C4-2B (cell line): ENCODE results near the gene UNC5C.

Experiments
- ZFX ChIP-seq: fragments of 450-650 bp; IDR thresholded peaks from 2 replicates; pipeline ENCODE4 v1.6.1; 2017
- TF ChIP-seq, protein P1 (sequence below): fragments of 450-650 bp; conservative IDR thresholded peaks from 2 replicates; pipeline ENCODE4 v1.5.1; 2017; ENCODE audit warnings: mild to moderate bottlenecking

DNA sequence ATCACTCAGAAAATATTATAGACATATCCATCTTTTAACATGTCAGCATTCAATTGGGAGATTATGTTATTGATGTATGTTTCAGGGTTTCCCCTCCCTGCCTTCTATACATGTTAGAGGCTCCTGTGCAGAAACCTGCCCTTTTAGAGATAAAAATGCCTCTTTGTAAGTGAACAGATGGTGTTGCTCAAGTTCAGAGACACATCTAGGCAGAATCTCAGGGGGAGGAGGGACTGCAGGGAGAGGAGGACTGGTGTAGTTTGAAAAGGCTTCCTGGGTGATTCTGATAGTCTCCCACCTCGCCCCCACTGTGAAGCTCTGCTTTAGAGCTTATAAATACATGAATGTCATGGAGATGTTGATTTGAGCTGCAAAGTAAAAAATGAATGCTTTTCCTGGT is 12.0 kb upstream of the UNC5C start:
- TF ChIP-seq, protein P1, sequence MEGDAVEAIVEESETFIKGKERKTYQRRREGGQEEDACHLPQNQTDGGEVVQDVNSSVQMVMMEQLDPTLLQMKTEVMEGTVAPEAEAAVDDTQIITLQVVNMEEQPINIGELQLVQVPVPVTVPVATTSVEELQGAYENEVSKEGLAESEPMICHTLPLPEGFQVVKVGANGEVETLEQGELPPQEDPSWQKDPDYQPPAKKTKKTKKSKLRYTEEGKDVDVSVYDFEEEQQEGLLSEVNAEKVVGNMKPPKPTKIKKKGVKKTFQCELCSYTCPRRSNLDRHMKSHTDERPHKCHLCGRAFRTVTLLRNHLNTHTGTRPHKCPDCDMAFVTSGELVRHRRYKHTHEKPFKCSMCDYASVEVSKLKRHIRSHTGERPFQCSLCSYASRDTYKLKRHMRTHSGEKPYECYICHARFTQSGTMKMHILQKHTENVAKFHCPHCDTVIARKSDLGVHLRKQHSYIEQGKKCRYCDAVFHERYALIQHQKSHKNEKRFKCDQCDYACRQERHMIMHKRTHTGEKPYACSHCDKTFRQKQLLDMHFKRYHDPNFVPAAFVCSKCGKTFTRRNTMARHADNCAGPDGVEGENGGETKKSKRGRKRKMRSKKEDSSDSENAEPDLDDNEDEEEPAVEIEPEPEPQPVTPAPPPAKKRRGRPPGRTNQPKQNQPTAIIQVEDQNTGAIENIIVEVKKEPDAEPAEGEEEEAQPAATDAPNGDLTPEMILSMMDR, result no peak
- TF ChIP-seq ZFX, result no peak
